NK-92 treated with Interleukin-12 subunit alpha and Interleukin-12 subunit beta, amount 100 ng/mL, for 24 hours (cell line): ENCODE data around the gene DBNDD1.

ENCODE experiments used
- DNase-seq: peaks from one replicate; lab custom pipeline; 2025; lab: John Stamatoyannopoulos, UW

Gene DBNDD1

DNA sequence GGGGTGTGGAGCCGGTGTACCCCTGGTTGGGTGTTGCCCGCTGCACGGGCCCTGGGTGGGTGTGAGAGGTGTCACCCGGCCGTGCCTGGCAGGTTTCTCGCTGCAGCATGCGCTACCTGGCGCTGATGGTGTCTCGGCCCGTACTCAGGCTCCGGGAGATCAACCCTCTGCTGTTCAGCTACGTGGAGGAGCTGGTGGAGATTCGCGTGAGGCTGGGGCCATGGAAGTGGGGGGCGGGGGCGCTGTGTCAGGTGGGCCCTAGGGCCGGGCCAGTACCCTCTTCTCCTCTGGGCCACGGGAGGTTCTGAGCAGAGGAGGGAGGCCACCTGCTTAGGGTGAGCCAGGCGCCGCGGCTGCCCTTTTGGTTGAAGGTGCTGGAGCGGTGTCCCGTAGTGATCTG lies 57.3 kb downstream of the DBNDD1 start:
- DNase-seq: no peak

DNA sequence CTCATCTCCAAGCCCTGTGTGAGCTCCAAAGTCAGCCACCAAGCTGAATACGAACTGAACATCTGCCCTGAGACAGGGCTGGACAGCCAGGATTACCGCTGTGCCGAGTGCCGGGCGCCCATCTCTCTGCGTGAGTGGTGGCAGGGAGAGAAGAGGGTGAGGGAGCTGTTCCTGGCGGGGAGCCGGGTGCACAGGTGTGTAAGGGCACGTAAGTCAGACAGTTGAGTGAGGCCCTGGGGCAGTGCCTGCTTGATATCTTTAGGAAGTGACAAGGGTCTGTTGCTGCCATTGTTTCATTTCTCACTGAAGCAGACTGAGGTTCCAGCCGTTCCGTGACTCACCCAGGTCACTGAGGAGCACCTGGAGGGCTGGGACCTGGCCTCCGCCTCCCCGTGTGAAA lies 58.3 kb downstream of the DBNDD1 start:
- DNase-seq: no peak

DNA sequence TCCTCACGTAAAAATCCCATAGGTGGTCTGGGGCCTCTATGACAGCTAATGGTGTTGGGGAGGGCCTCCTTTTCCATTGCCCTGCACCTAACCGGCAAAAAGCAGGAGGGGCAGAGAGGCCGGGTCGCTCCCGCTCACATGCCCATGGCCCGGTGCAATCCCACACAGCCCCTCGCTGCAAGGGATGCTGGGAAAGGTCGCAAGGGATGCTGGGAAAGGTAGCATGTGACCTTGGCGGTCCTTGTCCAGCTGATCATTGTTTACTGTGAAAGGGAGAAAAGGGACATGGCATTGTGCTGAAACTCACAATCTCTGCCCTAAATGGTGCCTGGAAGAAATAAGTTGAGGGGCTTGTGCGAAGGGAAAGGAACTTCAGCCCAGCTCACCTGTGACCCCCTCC lies 60.7 kb downstream of the DBNDD1 start:
- no peak for DNase-seq

DNA sequence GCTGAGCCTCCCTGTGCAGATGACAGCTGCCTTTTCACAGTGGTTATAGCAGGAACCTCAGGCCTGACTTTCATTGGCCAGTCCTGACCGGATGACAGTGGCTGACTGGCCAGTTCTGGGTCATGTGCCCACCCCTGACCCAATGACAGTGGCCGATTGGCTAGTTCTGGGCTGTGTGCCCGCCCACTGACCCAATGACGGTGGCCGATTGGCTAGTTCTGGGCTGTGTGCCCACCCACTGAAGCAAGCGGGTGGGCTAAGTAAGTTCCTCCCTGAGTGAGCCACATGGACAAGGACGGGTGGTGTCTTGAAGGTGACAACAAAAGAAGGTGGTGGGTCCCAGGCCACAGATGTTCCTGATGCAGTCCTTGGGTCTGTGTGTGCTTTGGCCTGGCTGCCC lies 61.2 kb downstream of the DBNDD1 start:
- DNase-seq: no peak

DNA sequence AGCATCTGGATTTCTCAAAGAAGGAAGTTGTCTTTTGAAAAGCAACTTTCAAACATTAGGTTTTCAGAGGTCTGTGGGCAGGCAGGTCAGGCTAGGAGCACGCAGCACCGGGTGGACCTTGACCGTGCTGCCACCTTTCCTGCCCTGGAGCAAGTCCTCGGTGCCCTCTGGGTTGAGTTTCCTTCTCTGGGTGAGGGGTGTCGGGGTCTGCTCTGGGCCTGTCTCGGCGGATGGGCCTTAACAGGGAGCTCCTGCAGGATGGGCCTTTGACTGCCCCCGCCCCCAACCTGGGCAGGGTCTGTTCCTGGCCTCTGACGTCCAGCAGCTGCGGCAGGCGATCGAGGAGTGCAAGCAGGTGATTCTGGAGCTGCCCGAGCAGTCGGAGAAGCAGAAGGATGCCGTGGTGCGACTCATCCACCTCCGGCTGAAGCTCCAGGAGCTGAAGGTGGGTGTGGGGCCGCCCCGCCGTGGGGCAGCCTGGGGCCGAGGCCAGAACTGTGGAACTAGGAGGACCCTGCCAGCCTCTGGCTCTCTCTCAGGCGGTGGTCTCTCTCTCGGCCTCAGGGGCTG lies 62.0 kb downstream of the DBNDD1 start:
- DNase-seq: no peak

DNA sequence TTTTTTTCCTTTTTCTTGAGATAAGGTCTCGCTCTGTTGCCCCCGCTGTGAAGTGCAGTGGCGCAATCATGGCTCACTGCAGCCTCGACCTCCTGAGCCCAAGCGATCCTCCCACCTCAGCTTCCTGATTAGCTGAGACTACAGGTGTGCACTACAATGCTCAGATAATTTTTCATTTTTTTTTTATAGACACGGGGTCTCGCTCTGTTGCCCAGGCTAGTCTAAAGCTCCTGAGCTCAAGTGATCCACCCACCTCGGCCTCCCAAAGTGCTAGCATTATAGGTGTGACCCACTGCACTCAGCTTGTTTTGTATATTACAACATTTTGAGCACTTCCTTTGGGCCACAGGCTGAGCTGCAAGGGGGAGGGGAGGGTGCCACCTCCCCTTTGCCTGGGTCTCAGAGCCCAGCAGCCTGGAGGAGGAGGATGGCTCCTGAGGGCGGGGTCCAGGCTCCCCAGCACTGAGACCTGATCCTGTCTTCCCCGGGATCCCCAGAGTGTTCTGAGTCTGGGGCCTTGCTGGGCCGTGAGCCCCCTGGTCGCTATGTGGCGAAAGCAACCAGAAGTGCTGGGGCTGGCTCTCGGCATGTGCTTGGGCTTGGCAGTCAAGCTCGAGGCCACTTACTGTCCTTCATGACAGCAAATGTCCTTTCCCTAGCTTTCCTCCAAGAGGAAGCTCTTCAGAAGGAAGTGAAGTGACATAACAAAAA lies 62.6 kb downstream of the DBNDD1 start:
- DNase-seq: no peak

DNA sequence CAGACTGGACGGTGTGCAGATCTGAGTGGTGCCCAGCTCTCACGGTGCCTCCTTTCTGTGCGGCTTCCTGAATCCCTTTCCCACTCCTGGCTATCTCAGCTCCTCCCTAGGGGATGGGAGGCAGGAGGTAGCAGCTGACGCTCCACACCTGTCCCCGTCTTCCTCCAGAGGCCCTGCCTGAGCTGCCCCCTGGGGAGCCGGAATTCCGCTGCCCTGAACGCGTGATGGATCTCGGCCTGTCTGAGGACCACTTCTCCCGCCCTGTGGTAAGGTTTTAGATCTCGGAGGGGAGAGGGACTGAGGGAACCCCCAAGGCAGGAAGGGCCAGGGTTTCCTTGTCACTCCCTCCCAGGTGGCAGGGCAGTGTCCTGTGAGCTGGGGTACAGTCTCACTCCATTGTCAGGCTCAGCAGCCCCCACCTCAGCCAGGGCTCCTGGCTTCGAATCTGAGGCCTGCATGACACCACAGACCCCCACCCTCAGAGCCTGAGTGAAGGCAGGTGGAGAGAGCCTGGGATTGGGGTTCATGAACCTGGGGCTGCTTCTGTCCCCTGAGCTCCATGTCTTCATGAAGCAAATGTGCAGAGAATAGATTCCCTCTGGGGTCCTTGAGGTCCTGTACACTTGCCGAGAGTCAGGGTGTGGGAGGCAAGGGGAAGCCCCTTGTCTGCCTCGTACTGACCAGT lies 64.1 kb downstream of the DBNDD1 start:
- no peak for DNase-seq
